ENCODE data around the gene NFKBIB. TPM values are rescaled to one million over a fixed set of nuclear protein-coding genes. Genes with fewer than 3 reads are reported as not detected.

Gene NFKBIB
- total and polyA plus RNA-seq, 5 experiments from 2014 or later: 7.9 to 25.2 (median 12.9) TPM

- Mint-ChIP-seq H3K4me3 (peak overlapping the region in 8 of 10 donors; percentile 34 to 72 (median 61)), H3K27me3 (no peaks in the 10 kb centered on the region), H3K4me1 (peaks cover 14 to 42% (median 24%) of the 10 kb centered on the region in 4 donors), H3K27ac (peak overlapping the region in 9 of 10 donors; percentile 32 to 91 (median 86)), H3K9me3 (no peaks in the 10 kb centered on the region), H3K36me3 (peaks cover 6 to 44% (median 10%) of the 10 kb centered on the region in 3 donors)
- ATAC-seq (peak; percentile 69 to 78), DNase-seq (peak in 3 of 10 donors; percentile 24 to 64 (median 26))
- POLR2A ChIA-PET: interaction anchor here (1.7 kb wide), 1 partner anchor 9 kb away, joined by 6 read pairs; the partner anchor contains the start of genes NFKBIB and SIRT2
These were observed 9.1 kb downstream of the NFKBIB start for GRCh38 chr19:38908911-38909310.

- Mint-ChIP-seq H3K36me3 (peaks cover 0 to 35% (median 10%) of the 10 kb centered on the region in 3 donors), H3K4me1 (peaks cover 10 to 35% (median 17%) of the 10 kb centered on the region in 4 donors), H3K27me3 (no peaks in the 10 kb centered on the region), H3K4me3 (peak overlapping the region in 1 of 10 donors; percentile 52), H3K27ac (peak overlapping the region in 4 of 10 donors; percentile 18 to 72 (median 36)), H3K9me3 (no peaks in the 10 kb centered on the region)
- POLR2A ChIA-PET: interaction anchor here (0.7 kb wide), 1 partner anchor 61 kb away, joined by 5 read pairs; no protein-coding TSS in a partner anchor
- ATAC-seq (no peak), DNase-seq (peak in 1 of 10 donors; percentile 58)
These were observed 10.7 kb downstream of the NFKBIB start for GRCh38 chr19:38910488-38910887.

- ATAC-seq: no peak
- Mint-ChIP-seq H3K4me3 (no peak overlapping the region), H3K27me3 (no peaks in the 10 kb centered on the region), H3K27ac (no peak overlapping the region), H3K36me3 (peaks cover 0 to 29% (median 10%) of the 10 kb centered on the region in 3 donors), H3K4me1 (peaks cover 10 to 35% (median 17%) of the 10 kb centered on the region in 4 donors), H3K9me3 (no peaks in the 10 kb centered on the region)
- POLR2A ChIA-PET: interaction anchor here (1.1 kb wide), 1 partner anchor 42 kb away, joined by 3 read pairs; no protein-coding TSS in a partner anchor
- DNase-seq: peak in 1 of 10 donors; percentile 54
These were observed 11.7 kb downstream of the NFKBIB start for GRCh38 chr19:38911388-38912001.

- no peaks in the 10 kb centered on the region for H3K9me3 Mint-ChIP-seq
- peak overlapping the region in 3 of 10 donors; percentile 10 to 37 (median 29) for H3K27ac Mint-ChIP-seq
- no peak overlapping the region for H3K4me3 Mint-ChIP-seq
- ATAC-seq (no peak), DNase-seq (peak in 1 of 10 donors; percentile 22)
- H3K4me1 Mint-ChIP-seq: peaks cover 10 to 30% (median 12%) of the 10 kb centered on the region in 4 donors
- POLR2A ChIA-PET: no interaction called here
- no peaks in the 10 kb centered on the region for H3K27me3 Mint-ChIP-seq
- peaks cover 0 to 15% (median 3%) of the 10 kb centered on the region in 3 donors for H3K36me3 Mint-ChIP-seq
These were observed 13.1 kb downstream of the NFKBIB start for GRCh38 chr19:38912600-38913514.

GRCh38 chr19:38913958-38914357 is 14.2 kb downstream of the NFKBIB start:
- Mint-ChIP-seq H3K27ac (peak overlapping the region in 2 of 10 donors; percentile 9 to 44), H3K27me3 (no peaks in the 10 kb centered on the region), H3K9me3 (no peaks in the 10 kb centered on the region), H3K4me1 (peaks cover 4 to 22% (median 5%) of the 10 kb centered on the region in 4 donors), H3K4me3 (no peak overlapping the region), H3K36me3 (peaks cover 0 to 9% (median 0%) of the 10 kb centered on the region in 3 donors)
- DNase-seq (peak in 1 of 10 donors; percentile 37), ATAC-seq (no peak)
- POLR2A ChIA-PET: interaction anchor here (0.7 kb wide), 1 partner anchor 520 kb away, joined by 7 read pairs; no protein-coding TSS in a partner anchor

- peak overlapping the region in 2 of 10 donors; percentile 35 for H3K27ac Mint-ChIP-seq
- POLR2A ChIA-PET: interaction anchor here (0.7 kb wide), 1 partner anchor 15 kb away, joined by 3 read pairs; the partner anchor contains the start of genes MRPS12 and SARS2
- H3K36me3 Mint-ChIP-seq: peaks cover 0 to 8% (median 0%) of the 10 kb centered on the region in 3 donors
- no peaks in the 10 kb centered on the region for H3K9me3 Mint-ChIP-seq
- ATAC-seq (no peak), DNase-seq (peak in 1 of 10 donors; percentile 59)
- H3K27me3 Mint-ChIP-seq: no peaks in the 10 kb centered on the region
- H3K4me1 Mint-ChIP-seq: peaks cover 0 to 9% (median 3%) of the 10 kb centered on the region in 4 donors
- no peak overlapping the region for H3K4me3 Mint-ChIP-seq
These were observed 15.9 kb downstream of the NFKBIB start for GRCh38 chr19:38915329-38916321.

GRCh38 chr19:38917516-38917915 is 17.7 kb downstream of the NFKBIB start:
- no peak overlapping the region for H3K4me3 Mint-ChIP-seq
- peaks cover 5 to 15% (median 7%) of the 10 kb centered on the region in 3 donors for H3K36me3 Mint-ChIP-seq
- no peak for ATAC-seq
- POLR2A ChIA-PET: interaction anchor here (1.3 kb wide), 1 partner anchor 13 kb away, joined by 5 read pairs; the partner anchor contains the start of genes MRPS12 and SARS2
- no peaks in the 10 kb centered on the region for H3K9me3 Mint-ChIP-seq
- H3K4me1 Mint-ChIP-seq: peaks cover 0 to 4% (median 1%) of the 10 kb centered on the region in 4 donors
- DNase-seq: peak in 1 of 10 donors; percentile 35
- H3K27ac Mint-ChIP-seq: no peak overlapping the region
- no peaks in the 10 kb centered on the region for H3K27me3 Mint-ChIP-seq

- H3K27ac Mint-ChIP-seq: peak overlapping the region in 2 of 10 donors; percentile 42 to 44
- H3K27me3 Mint-ChIP-seq: no peaks in the 10 kb centered on the region
- no peak for ATAC-seq
These were observed 18.2 kb downstream of the NFKBIB start for GRCh38 chr19:38917921-38918491.

GRCh38 chr19:38918526-38918925 is 18.8 kb downstream of the NFKBIB start:
- DNase-seq: peak in 1 of 10 donors; percentile 42
- POLR2A ChIA-PET: interaction anchor here (1.3 kb wide), 1 partner anchor 12 kb away, joined by 5 read pairs; the partner anchor contains the start of genes MRPS12 and SARS2
- H3K4me3 Mint-ChIP-seq: no peak overlapping the region
- peaks cover 0 to 3% (median 0%) of the 10 kb centered on the region in 4 donors for H3K4me1 Mint-ChIP-seq
- peaks cover 5 to 22% (median 7%) of the 10 kb centered on the region in 3 donors for H3K36me3 Mint-ChIP-seq
- no peaks in the 10 kb centered on the region for H3K9me3 Mint-ChIP-seq
- H3K27ac Mint-ChIP-seq: no peak overlapping the region
- H3K27me3 Mint-ChIP-seq: no peaks in the 10 kb centered on the region
- ATAC-seq: no peak

More at GRCh38 chr19:38917921-38918491, 18.2 kb downstream of the NFKBIB start:
- POLR2A ChIA-PET: interaction anchor here (1.3 kb wide), 1 partner anchor 13 kb away, joined by 5 read pairs; the partner anchor contains the start of genes MRPS12 and SARS2
- no peak overlapping the region for H3K4me3 Mint-ChIP-seq
- H3K36me3 Mint-ChIP-seq: peaks cover 5 to 20% (median 7%) of the 10 kb centered on the region in 3 donors
- peaks cover 0 to 3% (median 0%) of the 10 kb centered on the region in 4 donors for H3K4me1 Mint-ChIP-seq
- no peaks in the 10 kb centered on the region for H3K9me3 Mint-ChIP-seq
- peak in 1 of 10 donors; percentile 22 for DNase-seq

GRCh38 chr19:38919837-38920601 is 20.2 kb downstream of the NFKBIB start:
- Mint-ChIP-seq H3K27me3 (no peaks in the 10 kb centered on the region), H3K4me3 (no peak overlapping the region), H3K27ac (no peak overlapping the region), H3K9me3 (no peaks in the 10 kb centered on the region), H3K36me3 (peaks cover 5 to 31% (median 15%) of the 10 kb centered on the region in 3 donors), H3K4me1 (peaks cover 0 to 9% (median 3%) of the 10 kb centered on the region in 4 donors)
- ATAC-seq (no peak), DNase-seq (peak in 1 of 10 donors; percentile 52)
- POLR2A ChIA-PET: no interaction called here

All from naive thymus-derived CD8-positive, alpha-beta T cell (primary cell).